ENCODE data around the gene CCDC107. TPM values are rescaled to one million over a fixed set of nuclear protein-coding genes. Genes with fewer than 3 reads are reported as not detected.

Gene CCDC107
- polyA plus RNA-seq, 2 of the 4 experiments (the other 2 are of a cell fraction): 13.3 to 20.7 TPM

- ChIA-PET POLR2A (interaction anchor here (0.7 to 1.1 kb wide), 3 partner anchors 10 to 46 kb away, joined by 3 to 4 read pairs (median 3); partner anchors contain the start of genes CCDC107, CREB3, RMRP and TLN1), CTCF (interaction anchor here (0.9 to 18.3 kb wide), 5 partner anchors 10 to 70 kb away, joined by 4 to 498 read pairs (median 20); partner anchors contain the start of genes ARHGEF39, CA9, CCDC107 and RMRP)
- FAIRE-seq (no peak), ATAC-seq (no peak), DNase-seq (ENCODE audit: low read depth in 1 of 2, low spot score in 1 of 2) (no peak)
- H3K4me2 ChIP-seq: peak overlapping the region; percentile 79
- H3K4me3 ChIP-seq: no peak overlapping the region
- TF ChIP-seq JUNB (IDR thresholded peaks at IDR 0.05) (no peak), BHLHE40 (IDR thresholded peaks at IDR 0.05; ENCODE audit: low read depth, low read length) (no peak), ZC3H11A (IDR thresholded peaks at IDR 0.05) (no peak)
- 84% methylated on average over 11 of the region's 11 CpGs for WGBS (ENCODE audit: missing lambda C conversion rate)
- peak overlapping the region in 1 of 2 experiments; percentile 93; a peak in 1 of 6 replicates for H3K27ac ChIP-seq
- H3K4me1 ChIP-seq: peaks cover 48% of the 10 kb centered on the region
- no peaks in the 10 kb centered on the region for H3K9me3 ChIP-seq
Observed at GRCh38 chr9:35686222-35687203, 28.4 kb downstream of the CCDC107 start.

GRCh38 chr9:35687306-35687705 is 29.2 kb downstream of the CCDC107 start:
- Histone ChIP-seq H3K4me1 (peaks cover 44% of the 10 kb centered on the region), H3K4me2 (peak overlapping the region; percentile 79), H3K9me3 (no peaks in the 10 kb centered on the region), H3K4me3 (peak overlapping the region; percentile 87; the same call in 1 of the 3 replicates), H3K27ac (peak overlapping the region in 1 of 2 experiments; percentile 93; a peak in 3 of 6 replicates)
- WGBS (ENCODE audit: missing lambda C conversion rate): 83% methylated on average over 2 of the region's 2 CpGs
- ATAC-seq: no peak
- peak in 1 of 2 experiments; percentile 43 for DNase-seq (ENCODE audit: low read depth in 1 of 2, low spot score in 1 of 2)
- ChIA-PET CTCF (interaction anchor here (2.8 to 32.5 kb wide), 4 partner anchors 9 to 69 kb away, joined by 12 to 758 read pairs (median 285); partner anchors contain the start of genes ARHGEF39, CA9, CCDC107 and CREB3), POLR2A (interaction anchor here (1.1 to 1.7 kb wide), 2 partner anchors 22 to 45 kb away, joined by 3 to 4 read pairs; partner anchors contain the start of genes ARHGEF39, CREB3 and TLN1)
- no peak for FAIRE-seq
- TF ChIP-seq PHF8 (IDR thresholded peaks at IDR 0.05; ENCODE audit: borderline replicate concordance, low read depth): no peak
- no peak for TF ChIP-seq HOXB13 (CRISPR knock-in tag; IDR thresholded peaks at IDR 0.05; ENCODE audit: low read depth)
- TF ChIP-seq HDAC2 (IDR thresholded peaks at IDR 0.05): no peak
- TF ChIP-seq RFX5 (IDR thresholded peaks at IDR 0.05): no peak
- TF ChIP-seq NR3C1 (IDR thresholded peaks at IDR 0.05): no peak
- TF ChIP-seq ZC3H11A (IDR thresholded peaks at IDR 0.05): no peak
- no peak for TF ChIP-seq ZSCAN20 (CRISPR knock-in tag; IDR thresholded peaks at IDR 0.05)
- no peak for TF ChIP-seq POLR2A (IDR thresholded peaks at IDR 0.05; ENCODE audit: low read length)
- no peak for TF ChIP-seq RCOR1 (IDR thresholded peaks at IDR 0.05; ENCODE audit: low read depth, low read length)

GRCh38 chr9:35687972-35688557 is 30.0 kb downstream of the CCDC107 start:
- H3K27ac ChIP-seq: peak overlapping the region; percentile 93 to 99
- TF ChIP-seq CTCF (IDR thresholded peaks at IDR 0.05) (no peak), BHLHE40 (IDR thresholded peaks at IDR 0.05; ENCODE audit: low read depth, low read length) (no peak), NR3C1 (IDR thresholded peaks at IDR 0.05) (no peak), CEBPB (IDR thresholded peaks at IDR 0.05) (no peak), ATOH8 (CRISPR knock-in tag; IDR thresholded peaks at IDR 0.05; ENCODE audit: low read depth) (no peak)
- 80% methylated on average over 2 of the region's 2 CpGs for WGBS (ENCODE audit: missing lambda C conversion rate)
- H3K4me3 ChIP-seq: peak overlapping the region; percentile 87
- peaks cover 41% of the 10 kb centered on the region for H3K4me1 ChIP-seq
- peak overlapping the region; percentile 79 for H3K4me2 ChIP-seq
- H3K9me3 ChIP-seq: no peaks in the 10 kb centered on the region
- ChIA-PET POLR2A (interaction anchor here (0.5 to 4.3 kb wide), 5 partner anchors 9 to 44 kb away, joined by 3 to 18 read pairs (median 5); partner anchors contain the start of genes ARHGEF39, CA9, CREB3 and TLN1), CTCF (interaction anchor here (0.9 to 32.5 kb wide), 6 partner anchors 8 to 223 kb away, joined by 3 to 758 read pairs (median 42); partner anchors contain the start of genes ARHGEF39, CA9, CCDC107 and CREB3)
- DNase-seq (ENCODE audit: low read depth in 1 of 2, low spot score in 1 of 2) (no peak), ATAC-seq (no peak), FAIRE-seq (no peak)

All from A549 (cell line).